Keratinocyte (primary cell): ENCODE data around the gene RNPEP.

ENCODE experiments used
- EZH2 ChIP-seq: IDR thresholded peaks from one replicate; pipeline ENCODE4 v1.6.1; 2012; ENCODE audit warnings: inconsistent platforms, mild to moderate bottlenecking, low read length, moderate library complexity
- TF ChIP-seq, protein P1 (sequence below), 3 experiments: IDR thresholded peaks in 1 of 3; conservative IDR thresholded peaks in 1 of 3; optimal IDR thresholded peaks in 1 of 3; 2 replicates in 2 of 3; 3 replicates in 1 of 3; pipeline versions ENCODE3 to v1.5.1; 2011; ENCODE audit warnings: low read length in 3 of 3, mild to moderate bottlenecking in 3 of 3, moderate library complexity in 2 of 3, control low read depth in 1 of 3, inconsistent platforms in 1 of 3; ENCODE audit not compliant: insufficient read depth in 2 of 3; ENCODE audit errors: extremely low read depth in 1 of 3

DNA sequence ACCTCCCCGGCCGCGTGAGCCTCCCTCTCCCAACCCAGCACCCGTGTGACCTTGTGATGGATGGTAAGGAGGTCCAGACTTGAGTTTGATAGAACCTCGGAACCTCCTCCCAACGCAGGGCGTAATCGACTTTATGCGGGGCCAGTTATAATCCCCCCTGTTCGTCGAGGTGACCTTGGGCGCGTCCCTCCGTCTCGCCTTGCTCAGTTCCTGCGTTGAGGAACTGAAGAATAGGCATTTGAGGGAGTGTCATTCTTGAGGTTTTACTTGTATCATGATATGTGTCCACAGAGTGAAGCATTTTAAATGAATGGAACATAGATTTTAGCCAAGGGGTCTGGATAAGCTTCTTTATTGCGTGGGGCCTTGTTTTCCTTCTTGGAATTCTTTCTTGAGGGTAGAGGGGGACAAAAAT, 26.7 kb upstream of the RNPEP start:
- TF ChIP-seq, protein P1, sequence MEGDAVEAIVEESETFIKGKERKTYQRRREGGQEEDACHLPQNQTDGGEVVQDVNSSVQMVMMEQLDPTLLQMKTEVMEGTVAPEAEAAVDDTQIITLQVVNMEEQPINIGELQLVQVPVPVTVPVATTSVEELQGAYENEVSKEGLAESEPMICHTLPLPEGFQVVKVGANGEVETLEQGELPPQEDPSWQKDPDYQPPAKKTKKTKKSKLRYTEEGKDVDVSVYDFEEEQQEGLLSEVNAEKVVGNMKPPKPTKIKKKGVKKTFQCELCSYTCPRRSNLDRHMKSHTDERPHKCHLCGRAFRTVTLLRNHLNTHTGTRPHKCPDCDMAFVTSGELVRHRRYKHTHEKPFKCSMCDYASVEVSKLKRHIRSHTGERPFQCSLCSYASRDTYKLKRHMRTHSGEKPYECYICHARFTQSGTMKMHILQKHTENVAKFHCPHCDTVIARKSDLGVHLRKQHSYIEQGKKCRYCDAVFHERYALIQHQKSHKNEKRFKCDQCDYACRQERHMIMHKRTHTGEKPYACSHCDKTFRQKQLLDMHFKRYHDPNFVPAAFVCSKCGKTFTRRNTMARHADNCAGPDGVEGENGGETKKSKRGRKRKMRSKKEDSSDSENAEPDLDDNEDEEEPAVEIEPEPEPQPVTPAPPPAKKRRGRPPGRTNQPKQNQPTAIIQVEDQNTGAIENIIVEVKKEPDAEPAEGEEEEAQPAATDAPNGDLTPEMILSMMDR (optimal IDR thresholded peaks at IDR 0.05 in 1 of 3, IDR thresholded peaks at IDR 0.05 in 1 of 3, conservative IDR thresholded peaks at IDR 0.05 in 1 of 3; ENCODE audit: extremely low read depth in 1 of 3, insufficient read depth in 2 of 3, low read length in 3 of 3), result no peak
- TF ChIP-seq EZH2, result no peak
